CD4-positive, CD25-positive, alpha-beta regulatory T cell (primary cell): ENCODE data around the gene SPRED1. TPM values are rescaled to one million over a fixed set of nuclear protein-coding genes. Genes with fewer than 3 reads are reported as not detected.

Experiments used
- ATAC-seq, 2 donors: fragments of 150-1000 bp; cut with Tn5 transposase; one replicate each; pipeline ENCODE4 v1.10.0; 2021; ENCODE audit warnings: low read depth in 2 of 2, moderate number of reproducible peaks in 2 of 2, moderate library complexity in 1 of 2
- DNase-seq, 3 donors: peaks; one replicate each; pipeline versions ENCODE4 v3.0.0 to v3.0.0-alpha.2; 2012 to 2022; ENCODE audit warnings: mixed read lengths in 1 of 3
- H3K27ac ChIP-seq: one replicate; pipeline ENCODE4 v1.7.0; 2013; ENCODE audit warnings: mild to moderate bottlenecking, low read length; ENCODE audit not compliant: insufficient read depth, poor library complexity, severe bottlenecking
- H3K27me3 ChIP-seq: one replicate; pipeline ENCODE4 v1.7.0; 2013; ENCODE audit warnings: low read length; ENCODE audit not compliant: control insufficient read depth, insufficient read depth
- H3K36me3 ChIP-seq: one replicate; pipeline ENCODE4 v1.7.0; 2013; ENCODE audit warnings: mild to moderate bottlenecking, low read length, moderate library complexity; ENCODE audit not compliant: control insufficient read depth, insufficient read depth
- H3K4me1 ChIP-seq: 2 replicates; pipeline ENCODE4 v1.7.0; 2013; ENCODE audit warnings: mild to moderate bottlenecking, low read length; ENCODE audit not compliant: insufficient read depth, control insufficient read depth, poor library complexity, severe bottlenecking
- H3K4me3 ChIP-seq: one replicate; pipeline ENCODE4 v1.7.0; 2013; ENCODE audit warnings: low read depth, mild to moderate bottlenecking, low read length, moderate library complexity
- H3K9me3 ChIP-seq, 2 experiments: 1 replicate in 1 of 2; 2 replicates in 1 of 2; pipeline ENCODE4 v1.7.0; 2013; ENCODE audit warnings: low read length in 2 of 2, mild to moderate bottlenecking in 1 of 2, moderate library complexity in 1 of 2; ENCODE audit not compliant: control insufficient read depth in 2 of 2
- H3K27ac Mint-ChIP-seq, 3 donors: one replicate each; pipeline ENCODE4 v1.8.0; 2020 to 2022; ENCODE audit warnings: mild to moderate bottlenecking in 3 of 3, mixed read lengths in 3 of 3, moderate library complexity in 2 of 3
- H3K27me3 Mint-ChIP-seq: one replicate; pipeline ENCODE4 v1.8.0; 2022; ENCODE audit warnings: mild to moderate bottlenecking, mixed read lengths
- H3K36me3 Mint-ChIP-seq: one replicate; pipeline ENCODE4 v1.8.0; 2020; ENCODE audit warnings: mixed read lengths
- H3K4me1 Mint-ChIP-seq, 4 donors: one replicate each; pipeline ENCODE4 v1.8.0; 2020 to 2022; ENCODE audit warnings: mixed read lengths in 4 of 4, mild to moderate bottlenecking in 1 of 4
- H3K4me3 Mint-ChIP-seq, 4 donors: one replicate each; pipeline ENCODE4 v1.8.0; 2020 to 2022; ENCODE audit warnings: mild to moderate bottlenecking in 4 of 4, mixed read lengths in 4 of 4, moderate library complexity in 3 of 4
- H3K9me3 Mint-ChIP-seq, 7 donors: one replicate each; pipeline ENCODE4 v1.8.0; 2020 to 2022; ENCODE audit warnings: mixed read lengths in 7 of 7, mild to moderate bottlenecking in 3 of 7, moderate library complexity in 2 of 7
- polyA plus RNA-seq, 4 donors: library from polyadenylated mRNA; unstranded; fragments of 300-500 nt; fragmentation: Illumina TruSeq; gene quantifications; one replicate each; pipeline ENCODE4 v1.2.3, GENCODE V29; 2021
- total RNA-seq: library from RNA; stranded (reverse); gene quantifications from one replicate; pipeline ENCODE4 v1.2.3, GENCODE V29; 2022

The SPRED1 gene
- not detected for total RNA-seq
- polyA plus RNA-seq, result under 1 TPM in 1 of 4 donors, not detected in 3; 0.03 TPM

DNA sequence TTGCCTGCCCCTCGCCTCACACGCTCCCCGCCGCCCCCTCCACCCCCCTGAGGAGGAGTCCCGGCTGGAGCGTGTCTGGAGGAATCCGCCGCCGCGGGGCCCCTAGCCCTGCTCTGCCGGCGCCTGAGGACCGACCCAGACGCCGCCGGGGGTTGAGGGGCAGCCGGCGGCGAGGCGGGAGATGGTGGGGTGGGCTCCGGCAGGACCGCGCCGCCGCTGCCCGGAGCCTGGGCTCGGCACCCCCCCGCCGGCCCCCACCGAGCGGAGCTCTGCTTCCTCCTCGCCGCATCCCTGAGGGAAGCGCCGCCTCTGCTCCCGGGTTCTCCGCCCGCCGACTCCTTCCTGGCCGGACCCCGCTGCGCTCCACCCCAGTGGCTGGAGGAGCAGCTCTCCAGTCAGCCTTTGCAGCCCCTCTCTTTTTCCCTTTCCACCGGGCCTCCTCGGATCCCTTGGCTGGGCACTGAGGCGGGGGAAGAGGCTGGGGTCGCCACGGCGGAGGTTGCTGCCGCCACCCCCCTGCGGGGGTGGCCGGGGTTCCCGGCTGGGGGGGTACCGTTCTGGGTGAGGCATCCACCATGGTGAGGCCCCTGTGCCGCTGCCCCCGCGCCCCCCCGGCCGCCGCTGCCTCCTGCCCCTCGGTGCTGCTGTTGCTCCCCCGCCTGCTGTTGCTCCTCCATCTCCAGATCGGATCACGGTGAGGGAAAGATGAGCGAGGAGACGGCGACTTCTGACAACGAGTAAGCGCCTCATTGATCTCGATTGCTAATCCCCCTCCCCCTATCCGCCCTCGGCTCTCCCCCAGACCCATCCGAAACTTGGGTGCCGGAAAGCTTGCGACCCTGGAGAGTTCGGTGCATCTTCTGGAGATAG, at the start of gene SPRED1:
TSS of gene SPRED1 (plus strand) at position 356 of the 870 bp plus-strand sequence. CDS start at position 706, 350 bp downstream.
- no peak for ATAC-seq
- Mint-ChIP-seq H3K27me3 (peaks cover 59% of the 10 kb centered on the region), H3K27ac (peak within 1 kb of the TSS; percentile 42 to 98 (median 52))

DNA sequence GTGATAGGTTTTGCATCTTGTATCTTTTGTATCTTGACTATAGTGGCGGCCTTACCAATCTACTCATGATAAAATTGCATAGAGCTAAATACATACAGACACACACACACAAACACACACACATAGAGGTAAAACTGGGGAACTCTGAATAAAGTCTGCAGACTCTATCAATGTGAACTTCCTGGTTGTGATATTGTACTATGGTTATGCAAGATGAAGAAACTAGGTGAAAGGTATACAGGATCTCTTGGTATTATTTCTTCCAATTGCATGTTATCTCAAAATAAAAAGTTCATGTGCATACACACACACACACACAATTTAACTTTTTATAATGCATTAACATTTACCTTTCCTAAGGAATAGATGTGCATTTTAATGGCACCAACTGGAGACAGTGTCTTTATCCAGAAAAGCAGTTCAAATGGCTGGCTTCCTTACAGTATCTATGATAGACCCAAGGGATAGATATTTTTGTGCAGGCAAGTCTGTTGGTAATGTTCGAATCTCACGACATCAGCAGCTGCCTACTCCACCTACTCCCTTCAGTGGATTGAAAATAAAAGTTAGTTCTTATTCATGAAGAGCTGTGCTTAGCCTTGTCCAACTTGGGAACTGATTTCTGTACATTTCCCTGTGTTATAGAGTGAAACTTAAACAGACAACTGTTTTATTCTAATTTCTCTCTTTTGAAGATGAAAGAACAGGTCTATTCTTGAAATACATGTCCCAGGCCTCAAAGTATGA, 46.9 kb upstream of the SPRED1 start:
- H3K4me1 ChIP-seq, result no peaks in the 10 kb centered on the region
- H3K9me3 ChIP-seq, result no peaks in the 10 kb centered on the region
- Mint-ChIP-seq H3K4me3 (no peak overlapping the region), H3K36me3 (no peaks in the 10 kb centered on the region), H3K9me3 (peaks cover 0 to 2% (median 0%) of the 10 kb centered on the region in 7 donors), H3K27ac (no peak overlapping the region), H3K27me3 (peaks cover 37% of the 10 kb centered on the region), H3K4me1 (no peaks in the 10 kb centered on the region)
- peaks cover 6% of the 10 kb centered on the region for H3K27me3 ChIP-seq
- H3K27ac ChIP-seq, result no peak overlapping the region
- DNase-seq (no peak), ATAC-seq (no peak)
- H3K36me3 ChIP-seq, result no peaks in the 10 kb centered on the region
- no peak overlapping the region for H3K4me3 ChIP-seq

More for the DNA sequence above, at the start of gene SPRED1:
- Mint-ChIP-seq H3K4me3 (peak within 1 kb of the TSS; percentile 85 to 94 (median 88)), H3K36me3 (no peaks in the 10 kb centered on the region), H3K4me1 (peaks cover 14 to 30% (median 25%) of the 10 kb centered on the region in 4 donors), H3K9me3 (peaks cover 0 to 4% (median 0%) of the 10 kb centered on the region in 7 donors)
- peaks cover 37% of the 10 kb centered on the region for H3K27me3 ChIP-seq
- H3K9me3 ChIP-seq, result no peaks in the 10 kb centered on the region
- H3K36me3 ChIP-seq, result no peaks in the 10 kb centered on the region
- no peak within 1 kb of the TSS for H3K27ac ChIP-seq
- H3K4me1 ChIP-seq, result peaks cover 40% of the 10 kb centered on the region
- no peak for DNase-seq
- H3K4me3 ChIP-seq, result peak within 1 kb of the TSS; percentile 71

DNA sequence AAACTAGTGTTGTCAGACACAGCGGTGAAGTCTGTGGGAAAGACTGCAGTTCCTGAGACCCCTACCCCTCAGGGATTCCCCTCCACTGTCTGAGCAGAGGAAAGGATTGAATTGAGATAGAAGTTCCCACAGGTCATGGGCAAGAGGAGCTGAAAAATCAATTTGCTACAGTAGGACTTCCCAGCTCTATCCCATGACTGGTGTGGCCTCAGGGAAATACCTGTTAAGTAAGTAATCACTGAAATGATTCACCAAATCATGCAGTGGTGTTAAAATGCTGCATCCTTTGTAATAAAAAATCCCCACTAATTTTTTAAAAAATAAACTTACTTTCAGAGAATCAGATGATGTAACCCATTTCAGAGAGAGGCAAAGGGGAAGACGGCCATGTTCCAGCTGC, 45.0 kb upstream of the SPRED1 start:
- Histone ChIP-seq H3K9me3 (no peaks in the 10 kb centered on the region), H3K27ac (no peak overlapping the region), H3K4me1 (no peaks in the 10 kb centered on the region), H3K36me3 (no peaks in the 10 kb centered on the region), H3K4me3 (no peak overlapping the region), H3K27me3 (peaks cover 6% of the 10 kb centered on the region)
- Mint-ChIP-seq H3K4me3 (no peak overlapping the region), H3K36me3 (no peaks in the 10 kb centered on the region), H3K27me3 (peaks cover 34% of the 10 kb centered on the region), H3K9me3 (peaks cover 0 to 2% (median 0%) of the 10 kb centered on the region in 7 donors), H3K27ac (peak overlapping the region in 1 of 3 donors; percentile 72), H3K4me1 (no peaks in the 10 kb centered on the region)
- ATAC-seq (no peak), DNase-seq (no peak)

DNA sequence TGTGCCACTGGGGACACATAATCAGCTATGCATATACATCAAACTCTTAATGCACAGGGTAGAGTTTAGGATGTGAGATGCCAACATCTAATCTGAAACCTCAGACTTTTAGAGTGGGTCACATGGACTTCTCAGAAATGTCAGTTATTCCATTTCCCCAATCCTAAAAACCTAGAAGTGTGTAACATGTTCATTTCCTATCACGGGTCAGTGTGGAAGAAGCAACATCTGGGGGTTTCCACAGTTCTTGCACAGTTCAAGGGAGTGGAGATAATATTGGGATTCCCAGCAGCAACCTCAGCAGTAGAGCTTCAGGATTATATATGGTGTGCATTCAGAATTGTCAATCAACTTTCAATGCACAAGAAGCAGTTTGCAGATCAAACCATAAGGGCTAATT, 44.4 kb upstream of the SPRED1 start:
- no peak overlapping the region for H3K4me3 Mint-ChIP-seq

DNA sequence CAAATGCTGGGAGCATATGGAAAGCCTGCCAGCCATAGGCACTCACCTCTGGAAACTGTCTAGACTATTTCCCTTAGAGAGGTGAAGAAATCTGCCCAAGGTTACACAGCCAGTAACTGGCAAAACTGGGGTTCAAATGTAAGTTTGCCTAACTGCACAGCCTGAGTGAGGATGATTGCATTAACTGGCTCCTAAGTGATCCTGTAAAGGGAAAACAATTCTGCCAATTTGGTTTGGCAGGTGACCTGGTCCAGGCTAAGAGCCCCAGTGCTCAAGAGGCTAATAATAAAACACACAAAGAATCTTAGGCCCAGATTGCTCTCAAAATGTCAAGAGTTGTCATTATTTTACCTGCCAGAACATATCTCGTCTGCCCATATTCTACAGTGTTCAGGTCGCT, 43.9 kb upstream of the SPRED1 start:
- ATAC-seq (no peak), DNase-seq (no peak)
- Histone ChIP-seq H3K27me3 (peaks cover 9% of the 10 kb centered on the region), H3K4me1 (no peaks in the 10 kb centered on the region), H3K36me3 (no peaks in the 10 kb centered on the region), H3K27ac (no peak overlapping the region), H3K9me3 (no peaks in the 10 kb centered on the region), H3K4me3 (no peak overlapping the region)
- Mint-ChIP-seq H3K27ac (no peak overlapping the region), H3K4me1 (no peaks in the 10 kb centered on the region), H3K27me3 (peaks cover 28% of the 10 kb centered on the region), H3K9me3 (peaks cover 0 to under 1% (median 0%) of the 10 kb centered on the region in 7 donors), H3K4me3 (no peak overlapping the region), H3K36me3 (no peaks in the 10 kb centered on the region)

More for the DNA sequence above, 44.4 kb upstream of the SPRED1 start:
- H3K27ac ChIP-seq, result no peak overlapping the region
- H3K4me1 Mint-ChIP-seq, result no peaks in the 10 kb centered on the region
- H3K4me3 ChIP-seq, result no peak overlapping the region
- no peak for DNase-seq
- no peaks in the 10 kb centered on the region for H3K9me3 ChIP-seq
- H3K27me3 ChIP-seq, result peaks cover 8% of the 10 kb centered on the region
- ATAC-seq, result no peak
- H3K27me3 Mint-ChIP-seq, result peaks cover 34% of the 10 kb centered on the region
- no peaks in the 10 kb centered on the region for H3K36me3 Mint-ChIP-seq
- H3K4me1 ChIP-seq, result no peaks in the 10 kb centered on the region
- H3K36me3 ChIP-seq, result no peaks in the 10 kb centered on the region
- H3K27ac Mint-ChIP-seq, result no peak overlapping the region
- H3K9me3 Mint-ChIP-seq, result peaks cover 0 to 2% (median 0%) of the 10 kb centered on the region in 7 donors

DNA sequence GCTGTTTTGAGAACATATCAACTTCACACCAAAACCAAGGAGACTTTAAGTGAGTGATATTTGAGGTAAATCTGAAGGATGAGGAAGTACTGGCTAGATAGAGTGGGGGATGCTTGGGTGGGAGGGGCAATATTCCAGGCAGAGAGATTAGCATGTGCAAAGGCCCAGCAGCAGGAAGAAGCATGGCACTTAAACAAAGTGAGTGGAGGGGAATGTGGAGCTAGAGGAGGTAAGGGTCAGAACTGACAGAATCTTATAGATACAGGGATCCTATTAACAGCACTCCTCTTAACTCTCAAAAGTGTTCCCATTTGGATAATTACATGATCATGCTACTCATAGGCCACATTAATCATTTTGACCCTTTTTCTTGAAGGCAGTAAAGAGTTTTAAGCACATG, 41.4 kb upstream of the SPRED1 start:
- Mint-ChIP-seq H3K4me3 (no peak overlapping the region), H3K36me3 (no peaks in the 10 kb centered on the region), H3K4me1 (no peaks in the 10 kb centered on the region), H3K27ac (no peak overlapping the region), H3K27me3 (peaks cover 22% of the 10 kb centered on the region), H3K9me3 (peaks cover 0 to 1% (median 0%) of the 10 kb centered on the region in 7 donors)
- DNase-seq (no peak), ATAC-seq (no peak)
- H3K27me3 ChIP-seq, result peaks cover 10% of the 10 kb centered on the region
- H3K4me1 ChIP-seq, result no peaks in the 10 kb centered on the region
- H3K4me3 ChIP-seq, result no peak overlapping the region
- H3K9me3 ChIP-seq, result no peaks in the 10 kb centered on the region
- H3K27ac ChIP-seq, result no peak overlapping the region
- H3K36me3 ChIP-seq, result no peaks in the 10 kb centered on the region

DNA sequence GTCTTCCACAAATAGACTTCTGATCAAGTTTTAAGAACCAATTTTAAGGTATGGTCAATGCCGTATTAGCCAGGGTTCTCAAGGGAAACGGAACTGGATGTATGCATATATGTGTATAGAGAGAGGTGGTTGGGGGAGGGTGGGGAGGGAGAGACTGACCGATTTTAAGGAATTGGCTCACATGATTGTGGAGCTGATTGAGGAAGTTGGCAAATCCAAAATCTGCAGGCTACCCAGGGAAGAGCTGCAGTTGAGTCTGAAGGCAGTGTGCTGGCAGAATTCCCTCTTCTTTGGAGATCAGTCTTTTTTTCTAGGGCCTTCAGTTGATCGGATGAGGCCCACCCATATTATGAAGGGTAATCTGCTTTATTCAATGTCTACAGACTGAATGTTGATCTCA, 40.8 kb upstream of the SPRED1 start:
- Mint-ChIP-seq H3K27ac (no peak overlapping the region), H3K9me3 (peaks cover 0 to 1% (median 0%) of the 10 kb centered on the region in 7 donors), H3K4me3 (no peak overlapping the region), H3K27me3 (peaks cover 22% of the 10 kb centered on the region), H3K4me1 (no peaks in the 10 kb centered on the region), H3K36me3 (no peaks in the 10 kb centered on the region)
- ATAC-seq (no peak), DNase-seq (no peak)
- H3K27me3 ChIP-seq, result peaks cover 10% of the 10 kb centered on the region
- no peaks in the 10 kb centered on the region for H3K9me3 ChIP-seq
- no peaks in the 10 kb centered on the region for H3K4me1 ChIP-seq
- no peaks in the 10 kb centered on the region for H3K36me3 ChIP-seq
- no peak overlapping the region for H3K27ac ChIP-seq
- H3K4me3 ChIP-seq, result no peak overlapping the region
